Measurements from ENCODE around the gene SDCCAG8.
"Not testable (repeated sequence)": the region's sequence is repeated elsewhere in the genome, so short reads cannot be mapped to it uniquely, and the experiment has no call there.

Gene SDCCAG8

GRCh38 chr1:243323491-243323890, 67.7 kb downstream of the SDCCAG8 start:
- Histone ChIP-seq H3K9ac (ENCODE audit: low read depth in 1 of 2, low read length in 2 of 2) (no peak overlapping the region), H3K27me3 (ENCODE audit: control insufficient read depth in 1 of 2, insufficient read depth in 2 of 2, low read length in 2 of 2) (no peaks in the 10 kb centered on the region), H3K36me3 (ENCODE audit: control insufficient read depth in 1 of 2, insufficient read depth in 2 of 2, low read length in 2 of 2) (no peaks in the 10 kb centered on the region), H3K4me3 (ENCODE audit: low read depth in 1 of 2, low read length in 2 of 2) (no peak overlapping the region), H3K9me3 (ENCODE audit: control insufficient read depth in 1 of 2, low read length in 2 of 2) (no peaks in the 10 kb centered on the region), H3K27ac (ENCODE audit: low read depth, low read length) (no peak overlapping the region), H3K4me1 (ENCODE audit: control insufficient read depth in 1 of 2, insufficient read depth in 2 of 2, low read length in 2 of 2) (no peaks in the 10 kb centered on the region)

- Histone ChIP-seq H3K27ac (ENCODE audit: low read depth, low read length) (no peak overlapping the region), H3K9ac (ENCODE audit: low read depth in 1 of 2, low read length in 2 of 2) (no peak overlapping the region), H3K9me3 (ENCODE audit: control insufficient read depth in 1 of 2, low read length in 2 of 2) (no peaks in the 10 kb centered on the region), H3K36me3 (ENCODE audit: control insufficient read depth in 1 of 2, insufficient read depth in 2 of 2, low read length in 2 of 2) (no peaks in the 10 kb centered on the region), H3K27me3 (ENCODE audit: control insufficient read depth in 1 of 2, insufficient read depth in 2 of 2, low read length in 2 of 2) (no peaks in the 10 kb centered on the region), H3K4me3 (ENCODE audit: low read depth in 1 of 2, low read length in 2 of 2) (no peak overlapping the region), H3K4me1 (ENCODE audit: control insufficient read depth in 1 of 2, insufficient read depth in 2 of 2, low read length in 2 of 2) (no peaks in the 10 kb centered on the region)
These were observed 69.6 kb downstream of the SDCCAG8 start for GRCh38 chr1:243325305-243325890.

- H3K9ac ChIP-seq (ENCODE audit: low read depth in 1 of 2, low read length in 2 of 2): no peak overlapping the region
- no peak overlapping the region for H3K27ac ChIP-seq (ENCODE audit: low read depth, low read length)
- no peaks in the 10 kb centered on the region for H3K27me3 ChIP-seq (ENCODE audit: control insufficient read depth in 1 of 2, insufficient read depth in 2 of 2, low read length in 2 of 2)
- H3K9me3 ChIP-seq (ENCODE audit: control insufficient read depth in 1 of 2, low read length in 2 of 2): no peaks in the 10 kb centered on the region
- no peak overlapping the region for H3K4me3 ChIP-seq (ENCODE audit: low read depth in 1 of 2, low read length in 2 of 2)
- peaks cover 3 to 36% of the 10 kb centered on the region in 2 donors for H3K36me3 ChIP-seq (ENCODE audit: control insufficient read depth in 1 of 2, insufficient read depth in 2 of 2, low read length in 2 of 2)
- no peaks in the 10 kb centered on the region for H3K4me1 ChIP-seq (ENCODE audit: control insufficient read depth in 1 of 2, insufficient read depth in 2 of 2, low read length in 2 of 2)
These were observed 76.6 kb downstream of the SDCCAG8 start for GRCh38 chr1:243332440-243332839.

GRCh38 chr1:243335292-243335691, 79.5 kb downstream of the SDCCAG8 start:
- H3K4me3 ChIP-seq (ENCODE audit: low read depth in 1 of 2, low read length in 2 of 2): no peak overlapping the region
- H3K27me3 ChIP-seq (ENCODE audit: control insufficient read depth in 1 of 2, insufficient read depth in 2 of 2, low read length in 2 of 2): no peaks in the 10 kb centered on the region
- H3K9me3 ChIP-seq (ENCODE audit: control insufficient read depth in 1 of 2, low read length in 2 of 2): no peaks in the 10 kb centered on the region
- peaks cover 7 to 36% of the 10 kb centered on the region in 2 donors for H3K36me3 ChIP-seq (ENCODE audit: control insufficient read depth in 1 of 2, insufficient read depth in 2 of 2, low read length in 2 of 2)
- H3K27ac ChIP-seq (ENCODE audit: low read depth, low read length): no peak overlapping the region
- H3K4me1 ChIP-seq (ENCODE audit: control insufficient read depth in 1 of 2, insufficient read depth in 2 of 2, low read length in 2 of 2): no peaks in the 10 kb centered on the region
- H3K9ac ChIP-seq (ENCODE audit: low read depth in 1 of 2, low read length in 2 of 2): no peak overlapping the region

- Histone ChIP-seq H3K9me3 (ENCODE audit: control insufficient read depth in 1 of 2, low read length in 2 of 2) (no peaks in the 10 kb centered on the region), H3K4me1 (ENCODE audit: control insufficient read depth in 1 of 2, insufficient read depth in 2 of 2, low read length in 2 of 2) (no peaks in the 10 kb centered on the region), H3K27me3 (ENCODE audit: control insufficient read depth in 1 of 2, insufficient read depth in 2 of 2, low read length in 2 of 2) (no peaks in the 10 kb centered on the region), H3K36me3 (ENCODE audit: control insufficient read depth in 1 of 2, insufficient read depth in 2 of 2, low read length in 2 of 2) (peaks cover 7 to 30% of the 10 kb centered on the region in 2 donors), H3K4me3 (ENCODE audit: low read depth in 1 of 2, low read length in 2 of 2) (no peak overlapping the region), H3K9ac (ENCODE audit: low read depth in 1 of 2, low read length in 2 of 2) (no peak overlapping the region), H3K27ac (ENCODE audit: low read depth, low read length) (no peak overlapping the region)
These were observed 80.3 kb downstream of the SDCCAG8 start for GRCh38 chr1:243336163-243336562.

- H3K9ac ChIP-seq (ENCODE audit: low read depth in 1 of 2, low read length in 2 of 2); H3K4me1 ChIP-seq (ENCODE audit: control insufficient read depth in 1 of 2, insufficient read depth in 2 of 2, low read length in 2 of 2); H3K4me3 ChIP-seq (ENCODE audit: low read depth in 1 of 2, low read length in 2 of 2); H3K27me3 ChIP-seq (ENCODE audit: control insufficient read depth in 1 of 2, insufficient read depth in 2 of 2, low read length in 2 of 2); H3K27ac ChIP-seq (ENCODE audit: low read depth, low read length); H3K9me3 ChIP-seq (ENCODE audit: control insufficient read depth in 1 of 2, low read length in 2 of 2): not testable (repeated sequence)
- H3K36me3 ChIP-seq (ENCODE audit: control insufficient read depth in 1 of 2, insufficient read depth in 2 of 2, low read length in 2 of 2): peaks cover 4 to 11% of the 10 kb centered on the region in 2 donors
These were observed 83.0 kb downstream of the SDCCAG8 start for GRCh38 chr1:243338848-243339247.

GRCh38 chr1:243341074-243341473, 85.2 kb downstream of the SDCCAG8 start:
- no peaks in the 10 kb centered on the region for H3K9me3 ChIP-seq (ENCODE audit: control insufficient read depth in 1 of 2, low read length in 2 of 2)
- H3K4me3 ChIP-seq (ENCODE audit: low read depth in 1 of 2, low read length in 2 of 2): no peak overlapping the region
- no peaks in the 10 kb centered on the region for H3K27me3 ChIP-seq (ENCODE audit: control insufficient read depth in 1 of 2, insufficient read depth in 2 of 2, low read length in 2 of 2)
- no peak overlapping the region for H3K9ac ChIP-seq (ENCODE audit: low read depth in 1 of 2, low read length in 2 of 2)
- peaks cover 0 to 4% of the 10 kb centered on the region in 2 donors for H3K36me3 ChIP-seq (ENCODE audit: control insufficient read depth in 1 of 2, insufficient read depth in 2 of 2, low read length in 2 of 2)
- no peak overlapping the region for H3K27ac ChIP-seq (ENCODE audit: low read depth, low read length)
- peaks cover 0 to 5% of the 10 kb centered on the region in 2 donors for H3K4me1 ChIP-seq (ENCODE audit: control insufficient read depth in 1 of 2, insufficient read depth in 2 of 2, low read length in 2 of 2)

GRCh38 chr1:243343970-243344937, 88.4 kb downstream of the SDCCAG8 start:
- Histone ChIP-seq H3K4me3 (ENCODE audit: low read depth in 1 of 2, low read length in 2 of 2) (no peak overlapping the region), H3K27me3 (ENCODE audit: control insufficient read depth in 1 of 2, insufficient read depth in 2 of 2, low read length in 2 of 2) (no peaks in the 10 kb centered on the region), H3K9me3 (ENCODE audit: control insufficient read depth in 1 of 2, low read length in 2 of 2) (no peaks in the 10 kb centered on the region), H3K27ac (ENCODE audit: low read depth, low read length) (no peak overlapping the region), H3K4me1 (ENCODE audit: control insufficient read depth in 1 of 2, insufficient read depth in 2 of 2, low read length in 2 of 2) (peaks cover 0 to 5% of the 10 kb centered on the region in 2 donors), H3K36me3 (ENCODE audit: control insufficient read depth in 1 of 2, insufficient read depth in 2 of 2, low read length in 2 of 2) (peaks cover 0 to 4% of the 10 kb centered on the region in 2 donors), H3K9ac (ENCODE audit: low read depth in 1 of 2, low read length in 2 of 2) (no peak overlapping the region)

GRCh38 chr1:243345205-243345604, 89.4 kb downstream of the SDCCAG8 start:
- Histone ChIP-seq H3K4me1 (ENCODE audit: control insufficient read depth in 1 of 2, insufficient read depth in 2 of 2, low read length in 2 of 2) (peaks cover 0 to 5% of the 10 kb centered on the region in 2 donors), H3K27me3 (ENCODE audit: control insufficient read depth in 1 of 2, insufficient read depth in 2 of 2, low read length in 2 of 2) (no peaks in the 10 kb centered on the region), H3K9ac (ENCODE audit: low read depth in 1 of 2, low read length in 2 of 2) (no peak overlapping the region), H3K27ac (ENCODE audit: low read depth, low read length) (no peak overlapping the region), H3K4me3 (ENCODE audit: low read depth in 1 of 2, low read length in 2 of 2) (no peak overlapping the region), H3K9me3 (ENCODE audit: control insufficient read depth in 1 of 2, low read length in 2 of 2) (no peaks in the 10 kb centered on the region), H3K36me3 (ENCODE audit: control insufficient read depth in 1 of 2, insufficient read depth in 2 of 2, low read length in 2 of 2) (no peaks in the 10 kb centered on the region)

GRCh38 chr1:243346016-243346415, 90.2 kb downstream of the SDCCAG8 start:
- no peak overlapping the region for H3K9ac ChIP-seq (ENCODE audit: low read depth in 1 of 2, low read length in 2 of 2)
- peaks cover 0 to 2% of the 10 kb centered on the region in 2 donors for H3K36me3 ChIP-seq (ENCODE audit: control insufficient read depth in 1 of 2, insufficient read depth in 2 of 2, low read length in 2 of 2)
- no peaks in the 10 kb centered on the region for H3K27me3 ChIP-seq (ENCODE audit: control insufficient read depth in 1 of 2, insufficient read depth in 2 of 2, low read length in 2 of 2)
- no peak overlapping the region for H3K4me3 ChIP-seq (ENCODE audit: low read depth in 1 of 2, low read length in 2 of 2)
- H3K4me1 ChIP-seq (ENCODE audit: control insufficient read depth in 1 of 2, insufficient read depth in 2 of 2, low read length in 2 of 2): peaks cover 0 to 5% of the 10 kb centered on the region in 2 donors
- H3K9me3 ChIP-seq (ENCODE audit: control insufficient read depth in 1 of 2, low read length in 2 of 2): no peaks in the 10 kb centered on the region
- H3K27ac ChIP-seq (ENCODE audit: low read depth, low read length): no peak overlapping the region

All from duodenal mucosa (tissue), 2 donors.